HepG2 (cell line): ENCODE results near the gene ETF1. TPM values are rescaled to one million over a fixed set of nuclear protein-coding genes. Genes with fewer than 3 reads are reported as not detected.
A peak's percentile ranks its signal among the peaks of the same experiment; 100 is the strongest.

Experiments
- ARID2 ChIP-seq: sonication (generic); formaldehyde crosslinking; IDR thresholded peaks from 2 replicates; pipeline ENCODE4 v1.8.1; 2022; ENCODE audit warnings: mild to moderate bottlenecking, missing genetic modification reagents, borderline replicate concordance
- DRAP1 ChIP-seq: IDR thresholded peaks from 2 replicates; pipeline ENCODE4 v1.6.1; 2016; ENCODE audit warnings: missing genetic modification reagents, missing compliant biosample characterization
- EZH2 ChIP-seq: conservative IDR thresholded peaks from 2 replicates; pipeline ENCODE4 v1.6.1; 2012; ENCODE audit warnings: mild to moderate bottlenecking, low read depth, low read length, moderate library complexity
- FOXO1 ChIP-seq: sonication (generic); formaldehyde crosslinking; IDR thresholded peaks from 2 replicates; pipeline ENCODE4 v1.4.0; 2020; ENCODE audit warnings: missing genetic modification reagents
- HNF1B ChIP-seq: sonication (generic); formaldehyde crosslinking; IDR thresholded peaks from 2 replicates; pipeline ENCODE4 v1.5.1; 2020; ENCODE audit warnings: mild to moderate bottlenecking, moderate library complexity, missing genetic modification reagents
- HNF4A ChIP-seq: sonication (generic); formaldehyde crosslinking; IDR thresholded peaks from 2 replicates; pipeline ENCODE4 v1.4.0; 2020; ENCODE audit warnings: missing genetic modification reagents
- KAT2B ChIP-seq: fragments of 150-350 bp; IDR thresholded peaks from 2 replicates; pipeline ENCODE4 v1.6.1; 2014; ENCODE audit warnings: low read depth, low read length, borderline replicate concordance
- MAFF ChIP-seq: IDR thresholded peaks from 2 replicates; pipeline ENCODE4 v1.6.1; 2011; ENCODE audit warnings: low read depth, low read length, improper control_type of control experiment
- MAFK ChIP-seq, 2 experiments: IDR thresholded peaks in 1 of 2; conservative IDR thresholded peaks in 1 of 2; 2 replicates each; pipeline ENCODE4 v1.6.1; 2011; ENCODE audit warnings: improper control_type of control experiment in 2 of 2, low read length in 2 of 2
- RBM39 ChIP-seq: fragments of 200-400 bp; formaldehyde crosslinking; IDR thresholded peaks from one replicate; pipeline ENCODE4 v1.6.1; 2018; ENCODE audit warnings: antibody characterized with exemption, mild to moderate bottlenecking, low read depth, low read length; ENCODE audit not compliant: poor library complexity, severe bottlenecking
- STAT6 ChIP-seq: sonication (generic); formaldehyde crosslinking; IDR thresholded peaks from 2 replicates; pipeline ENCODE4 v1.4.0; 2020; ENCODE audit warnings: missing genetic modification reagents, mild to moderate bottlenecking, borderline replicate concordance
- TARDBP ChIP-seq: sonication (generic); formaldehyde crosslinking; IDR thresholded peaks from 2 replicates; pipeline ENCODE4 v1.8.0; 2022; ENCODE audit warnings: mild to moderate bottlenecking, missing genetic modification reagents
- TBX2 ChIP-seq: sonication (generic); formaldehyde crosslinking; IDR thresholded peaks from 2 replicates; pipeline ENCODE4 v1.5.0; 2020; ENCODE audit warnings: missing genetic modification reagents, mild to moderate bottlenecking, borderline replicate concordance
- ZBTB8A ChIP-seq: sonication (generic); formaldehyde crosslinking; IDR thresholded peaks from 2 replicates; pipeline ENCODE4 v1.4.0; 2020; ENCODE audit warnings: mild to moderate bottlenecking, low read depth, missing genetic modification reagents, borderline replicate concordance
- ZFP90 ChIP-seq: sonication (generic); formaldehyde crosslinking; IDR thresholded peaks from 2 replicates; pipeline ENCODE4 v1.8.0; 2022; ENCODE audit warnings: missing genetic modification reagents, mild to moderate bottlenecking, inconsistent platforms, borderline replicate concordance
- ZNF142 ChIP-seq: sonication (generic); formaldehyde crosslinking; IDR thresholded peaks from 2 replicates; pipeline ENCODE4 v1.4.0; 2020; ENCODE audit warnings: missing genetic modification reagents
- ZNF317 ChIP-seq: sonication (generic); formaldehyde crosslinking; IDR thresholded peaks from 2 replicates; pipeline ENCODE4 v1.5.0; 2020; ENCODE audit warnings: mild to moderate bottlenecking, missing genetic modification reagents
- polyA plus RNA-seq, 8 experiments: library from polyadenylated mRNA; depleted of rRNA in 3 of 8; stranded (reverse) in 7 of 8; unstranded in 1 of 8; fragments of >200 nt; fragmentation: Illumina TruSeq in 4 of 8; extraction: Trizol in 4 of 8; gene quantifications; 2 replicates each; pipeline versions ENCODE4 v1.2.1 to v1.2.3, GENCODE V29; 2011 to 2016; ENCODE audit warnings: low read depth in 4 of 8, missing spikeins in 1 of 8, mixed read lengths in 1 of 8; ENCODE audit not compliant: insufficient read depth in 1 of 8
- total RNA-seq, 5 experiments: library from RNA; depleted of rRNA; stranded (reverse); fragments of >200 nt; fragmentation: Illumina TruSeq; extraction: Trizol; gene quantifications; 2 replicates each; pipeline ENCODE4 v1.2.3, GENCODE V29; 2016; ENCODE audit warnings: low read depth in 1 of 5

Gene ETF1
- total and polyA plus RNA-seq, 2 of the 13 experiments (the other 11 are each of a cell fraction or from before 2014, with no cell fraction given) = 52.1 to 184 TPM

- no peak for TF ChIP-seq ZNF317 (CRISPR knock-in tag)
- peak; percentile 62; the same call in 1 of the 2 replicates for TF ChIP-seq MAFF
- TF ChIP-seq RBM39 = no peak
- no peak for TF ChIP-seq EZH2
- no peak for TF ChIP-seq HNF4A (CRISPR knock-in tag)
- no peak for TF ChIP-seq ZBTB8A
- TF ChIP-seq TARDBP (CRISPR knock-in tag) = 0 out of 2 replicates have a peak, but pooled peaks have one; percentile 53
- no peak for TF ChIP-seq ZFP90 (CRISPR knock-in tag)
- 0 out of 2 replicates have a peak, but pooled peaks have one; percentile 40 for TF ChIP-seq ARID2 (CRISPR knock-in tag)
- 0 out of 2 replicates have a peak, but pooled peaks have one; percentile 33 for TF ChIP-seq DRAP1 (CRISPR knock-in tag)
- TF ChIP-seq KAT2B = no peak
- no peak for TF ChIP-seq ZNF142
- TF ChIP-seq MAFK (conservative IDR thresholded peaks at IDR 0.05 in 1 of 2, IDR thresholded peaks at IDR 0.05 in 1 of 2; ENCODE audit: low read length in 2 of 2) = peak; percentile 45 to 55
- TF ChIP-seq TBX2 = no peak
- 0 out of 2 replicates have a peak, but pooled peaks have one; percentile 37 for TF ChIP-seq HNF1B (CRISPR knock-in tag)
- no peak for TF ChIP-seq STAT6 (CRISPR knock-in tag)
- TF ChIP-seq FOXO1 (CRISPR knock-in tag) = no peak
Measured at GRCh38 chr5:138503487-138504270, 39.4 kb downstream of the ETF1 start (continued).
